Measurements from ENCODE around the gene ANAPC10. TPM values are rescaled to one million over a fixed set of nuclear protein-coding genes. Genes with fewer than 3 reads are reported as not detected.

The ANAPC10 gene
- total and polyA plus RNA-seq, 2 experiments from 2014 or later: 20.1 to 26.9 TPM

- TF ChIP-seq CTCF (IDR thresholded peaks at IDR 0.05; ENCODE audit: low read depth, low read length): no peak
- Histone ChIP-seq H3K9me3 (ENCODE audit: low read depth) (no peaks in the 10 kb centered on the region), H3K4me1 (ENCODE audit: low read depth) (peaks cover 6% of the 10 kb centered on the region)
These were observed 130.8 kb downstream of the ANAPC10 start for GRCh38 chr4:144967161-144967560.

GRCh38 chr4:144962300-144962699 lies 135.7 kb downstream of the ANAPC10 start:
- H3K4me1 ChIP-seq (ENCODE audit: low read depth): peaks cover 6% of the 10 kb centered on the region
- no peak for DNase-seq (ENCODE audit: low read depth in 1 of 2, low spot score in 1 of 2)
- H3K9me3 ChIP-seq (ENCODE audit: low read depth): no peaks in the 10 kb centered on the region
- no peak overlapping the region for H3K4me3 ChIP-seq
- no peak overlapping the region for H3K27ac ChIP-seq
- H3K36me3 ChIP-seq: no peaks in the 10 kb centered on the region
- H3K27me3 ChIP-seq: no peaks in the 10 kb centered on the region
- TF ChIP-seq CTCF (IDR thresholded peaks at IDR 0.05; ENCODE audit: low read depth, low read length): no peak

More at GRCh38 chr4:144967161-144967560, 130.8 kb downstream of the ANAPC10 start:
- Histone ChIP-seq H3K36me3 (no peaks in the 10 kb centered on the region), H3K4me3 (no peak overlapping the region), H3K27ac (no peak overlapping the region), H3K27me3 (no peaks in the 10 kb centered on the region)
- no peak for DNase-seq (ENCODE audit: low read depth in 1 of 2, low spot score in 1 of 2)

- no peak for DNase-seq (ENCODE audit: low read depth in 1 of 2, low spot score in 1 of 2)
- Histone ChIP-seq H3K36me3 (no peaks in the 10 kb centered on the region), H3K4me1 (ENCODE audit: low read depth) (no peaks in the 10 kb centered on the region), H3K9me3 (ENCODE audit: low read depth) (no peaks in the 10 kb centered on the region), H3K27ac (no peak overlapping the region), H3K4me3 (no peak overlapping the region), H3K27me3 (no peaks in the 10 kb centered on the region)
- no peak for TF ChIP-seq CTCF (IDR thresholded peaks at IDR 0.05; ENCODE audit: low read depth, low read length)
These were observed 142.9 kb downstream of the ANAPC10 start for GRCh38 chr4:144955104-144955503.

GRCh38 chr4:144954230-144954629 lies 143.8 kb downstream of the ANAPC10 start:
- no peak for DNase-seq (ENCODE audit: low read depth in 1 of 2, low spot score in 1 of 2)
- no peak for TF ChIP-seq CTCF (IDR thresholded peaks at IDR 0.05; ENCODE audit: low read depth, low read length)
- no peaks in the 10 kb centered on the region for H3K9me3 ChIP-seq (ENCODE audit: low read depth)
- no peaks in the 10 kb centered on the region for H3K27me3 ChIP-seq
- H3K4me3 ChIP-seq: no peak overlapping the region
- no peaks in the 10 kb centered on the region for H3K4me1 ChIP-seq (ENCODE audit: low read depth)
- H3K27ac ChIP-seq: no peak overlapping the region
- no peaks in the 10 kb centered on the region for H3K36me3 ChIP-seq

DNA sequence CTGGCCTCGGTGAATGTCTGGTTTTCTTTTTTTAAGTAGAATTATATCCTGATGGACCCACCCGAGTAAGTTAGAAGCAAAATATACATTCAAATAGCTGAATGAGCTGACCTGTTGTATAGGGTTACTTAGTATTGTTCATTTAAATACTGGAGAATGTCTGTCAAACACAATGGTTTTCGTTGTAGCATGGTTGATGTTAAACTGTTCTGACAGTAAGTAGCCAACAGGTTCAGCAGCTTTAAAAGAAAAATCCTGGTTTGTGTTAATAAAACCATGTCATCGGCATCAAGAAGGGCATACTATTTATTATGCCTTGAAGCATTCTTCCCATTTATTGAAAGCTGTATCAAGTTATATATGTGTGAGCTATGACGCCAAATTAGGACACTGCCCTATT lies 149.6 kb downstream of the ANAPC10 start:
- Histone ChIP-seq H3K9me3 (ENCODE audit: low read depth) (no peaks in the 10 kb centered on the region), H3K4me1 (ENCODE audit: low read depth) (no peaks in the 10 kb centered on the region), H3K4me3 (no peak overlapping the region), H3K27me3 (no peaks in the 10 kb centered on the region), H3K36me3 (no peaks in the 10 kb centered on the region), H3K27ac (no peak overlapping the region)
- no peak for TF ChIP-seq CTCF (IDR thresholded peaks at IDR 0.05; ENCODE audit: low read depth, low read length)
- DNase-seq (ENCODE audit: low read depth in 1 of 2, low spot score in 1 of 2): no peak

- H3K4me1 ChIP-seq (ENCODE audit: low read depth): no peaks in the 10 kb centered on the region
- DNase-seq (ENCODE audit: low read depth in 1 of 2, low spot score in 1 of 2): peak; percentile 4 to 31
- H3K27ac ChIP-seq: peak overlapping the region; percentile 4
- no peaks in the 10 kb centered on the region for H3K36me3 ChIP-seq
- no peaks in the 10 kb centered on the region for H3K9me3 ChIP-seq (ENCODE audit: low read depth)
- H3K4me3 ChIP-seq: no peak overlapping the region
- no peak for TF ChIP-seq CTCF (IDR thresholded peaks at IDR 0.05; ENCODE audit: low read depth, low read length)
- no peaks in the 10 kb centered on the region for H3K27me3 ChIP-seq
These were observed 150.0 kb downstream of the ANAPC10 start for GRCh38 chr4:144948009-144948408.

All from cardiac muscle cell (in vitro differentiated cells and primary cell).